Activated CD4-positive, alpha-beta T cell treated with anti-CD3 and anti-CD28 coated beads for 36 hours (primary cell): ENCODE results near the gene BMPER. TPM values are rescaled to one million over a fixed set of nuclear protein-coding genes. Genes with fewer than 3 reads are reported as not detected.

ENCODE experiments used
- ATAC-seq: fragments of 200-7000 bp; cut with Tn5 transposase; one replicate; pipeline ENCODE4 v1.10.0; 2021; ENCODE audit warnings: mild to moderate bottlenecking, moderate library complexity
- CTCF ChIA-PET: fragments of 350-600 bp; sonication (Branson Sonifier 250); formaldehyde crosslinking; loops from one replicate; lab custom pipeline; 2021; ENCODE audit warnings: antibody characterized with exemption; lab: Charles Lee
- POLR2A ChIA-PET: fragments of 350-600 bp; sonication (Branson Sonifier 250); formaldehyde crosslinking; loops from one replicate; lab custom pipeline; 2021; ENCODE audit warnings: antibody characterized with exemption, inconsistent platforms; lab: Charles Lee
- DNase-seq: peaks from one replicate; pipeline ENCODE4 v3.0.0-alpha.2; 2020
- H3K27ac Mint-ChIP-seq: one replicate; pipeline ENCODE4 v1.8.0; 2021; ENCODE audit warnings: mixed read lengths
- H3K27me3 Mint-ChIP-seq: one replicate; pipeline ENCODE4 v1.8.0; 2021; ENCODE audit warnings: mixed read lengths
- H3K36me3 Mint-ChIP-seq: one replicate; pipeline ENCODE4 v1.8.0; 2021; ENCODE audit warnings: low read depth, mixed read lengths
- H3K4me1 Mint-ChIP-seq: one replicate; pipeline ENCODE4 v1.8.0; 2021; ENCODE audit warnings: mixed read lengths
- H3K4me3 Mint-ChIP-seq: one replicate; pipeline ENCODE4 v1.8.0; 2021; ENCODE audit warnings: mild to moderate bottlenecking, moderate library complexity, mixed read lengths
- H3K9me3 Mint-ChIP-seq: one replicate; pipeline ENCODE4 v1.8.0; 2021; ENCODE audit warnings: low read depth, mixed read lengths
- intact Hi-C, 2 experiments: fragments of 100-400 bp; cut with DNase I in 1 of 2; cut with micrococcal nuclease in 1 of 2; formaldehyde crosslinking; loops; one replicate each; pipeline versions ENCODE4 v1.14.2 to v1.15.1; 2022 to 2024; cut with DNase I, micrococcal nuclease
- total RNA-seq, 2 experiments: library from RNA; stranded (reverse); gene quantifications; one replicate each; pipeline ENCODE4 v1.2.3, GENCODE V29; 2021

The BMPER gene
- total RNA-seq, 2 experiments from 2014 or later, result not detected

DNA sequence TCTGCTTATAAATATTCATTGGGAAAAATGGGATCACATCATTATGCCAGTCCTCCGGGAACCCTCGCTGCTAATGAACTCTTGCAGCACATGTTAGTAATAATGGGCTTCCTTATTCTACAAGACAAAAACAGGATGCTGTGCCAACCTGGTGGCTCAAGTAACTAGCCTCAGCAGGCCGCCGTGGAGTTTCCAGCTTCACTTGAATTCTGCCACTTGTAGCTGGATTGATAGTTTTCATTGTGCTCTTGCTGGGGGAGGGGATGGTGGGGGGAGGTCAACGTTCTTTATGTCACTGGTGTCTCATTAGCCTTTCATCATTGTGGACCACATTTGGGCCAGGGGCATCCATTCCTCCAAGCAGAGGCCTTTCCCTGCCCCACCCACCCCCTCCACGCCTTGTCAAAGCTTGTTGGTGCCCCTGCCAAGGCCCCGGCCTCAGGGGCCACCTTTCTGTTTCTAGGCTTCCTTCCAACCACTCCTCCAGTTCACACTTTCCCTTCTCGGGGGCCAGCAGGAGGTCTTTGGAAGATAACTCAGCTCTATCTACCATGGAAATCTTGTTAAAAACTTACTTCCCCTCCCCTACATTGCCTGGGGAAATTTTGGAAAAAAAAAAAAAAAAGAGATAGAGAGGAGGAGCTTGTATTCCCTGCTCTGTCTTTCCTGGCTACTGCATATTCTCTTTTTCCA lies 153.9 kb downstream of the BMPER start:
- Mint-ChIP-seq H3K4me1 (no peaks in the 10 kb centered on the region), H3K36me3 (no peaks in the 10 kb centered on the region), H3K27me3 (peaks cover 2% of the 10 kb centered on the region), H3K27ac (no peak overlapping the region), H3K4me3 (no peak overlapping the region), H3K9me3 (no peaks in the 10 kb centered on the region)
- ATAC-seq (no peak), DNase-seq (no peak)
- intact Hi-C loops, result no loop called here
- POLR2A ChIA-PET, result no interaction called here
- CTCF ChIA-PET, result no interaction called here

DNA sequence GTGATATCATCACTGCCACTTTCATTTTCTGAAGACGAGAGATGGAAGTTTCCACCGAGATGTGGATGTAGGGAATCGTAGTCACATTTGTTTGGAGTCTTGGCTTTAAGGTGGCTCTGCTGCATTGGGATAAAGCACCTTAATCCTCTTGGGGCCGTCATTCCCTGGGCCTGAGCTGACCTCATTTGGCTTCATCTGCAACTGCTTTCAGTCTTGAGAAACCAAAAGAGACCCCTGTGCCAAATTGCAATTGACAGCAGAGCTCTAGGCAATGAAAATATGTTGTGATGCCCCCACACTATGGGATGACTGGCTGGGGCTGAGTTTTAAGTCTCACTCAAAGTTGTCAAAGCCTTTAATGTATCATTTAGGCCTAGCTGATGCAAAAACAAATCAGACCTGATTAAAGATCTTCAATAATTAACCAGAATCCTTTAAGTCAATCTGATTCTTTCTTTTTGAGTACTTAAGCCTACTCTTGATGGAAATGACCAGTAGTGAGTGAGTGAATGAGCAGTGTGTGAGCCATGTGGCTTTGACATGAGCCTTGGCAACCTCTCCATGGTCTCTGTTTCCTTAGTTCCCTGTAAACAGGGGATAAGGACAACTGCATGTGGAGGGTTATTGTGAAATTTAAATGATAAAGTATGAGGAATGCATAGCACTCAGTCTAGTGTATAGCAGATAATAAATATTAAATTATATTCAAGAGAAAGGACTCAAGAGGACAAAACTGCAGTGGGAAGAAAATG lies 155.0 kb downstream of the BMPER start:
- intact Hi-C loops, result no loop called here
- Mint-ChIP-seq H3K4me1 (no peaks in the 10 kb centered on the region), H3K36me3 (no peaks in the 10 kb centered on the region), H3K9me3 (no peaks in the 10 kb centered on the region), H3K27me3 (peaks cover 2% of the 10 kb centered on the region), H3K27ac (no peak overlapping the region), H3K4me3 (no peak overlapping the region)
- ChIA-PET POLR2A (no interaction called here), CTCF (no interaction called here)
- no peak for ATAC-seq
- no peak for DNase-seq

DNA sequence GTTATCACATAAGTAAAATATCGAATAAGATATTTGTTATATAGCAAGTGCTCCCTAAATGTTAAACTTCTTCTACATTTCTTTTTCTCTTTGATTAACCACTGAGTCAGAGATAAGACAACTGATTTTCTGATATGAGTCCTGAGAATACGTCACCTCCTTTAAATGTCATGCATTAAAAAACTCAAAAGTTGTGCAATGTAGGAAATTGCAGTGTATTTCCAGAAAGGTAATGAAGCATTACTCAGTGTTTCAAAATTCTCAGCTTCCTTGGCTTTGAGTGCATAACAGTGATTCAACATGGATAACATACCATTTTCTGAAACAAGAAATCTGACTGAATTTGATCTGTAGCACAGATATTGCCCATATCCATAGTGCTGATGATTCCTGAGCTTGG lies 155.8 kb downstream of the BMPER start:
- H3K27ac Mint-ChIP-seq, result no peak overlapping the region
- POLR2A ChIA-PET, result no interaction called here
- H3K36me3 Mint-ChIP-seq, result no peaks in the 10 kb centered on the region
- DNase-seq, result no peak
- CTCF ChIA-PET, result no interaction called here
- peaks cover 2% of the 10 kb centered on the region for H3K27me3 Mint-ChIP-seq
- intact Hi-C loops, result no loop called here
- H3K4me1 Mint-ChIP-seq, result no peaks in the 10 kb centered on the region
- no peak for ATAC-seq
- H3K4me3 Mint-ChIP-seq, result no peak overlapping the region
- H3K9me3 Mint-ChIP-seq, result no peaks in the 10 kb centered on the region

DNA sequence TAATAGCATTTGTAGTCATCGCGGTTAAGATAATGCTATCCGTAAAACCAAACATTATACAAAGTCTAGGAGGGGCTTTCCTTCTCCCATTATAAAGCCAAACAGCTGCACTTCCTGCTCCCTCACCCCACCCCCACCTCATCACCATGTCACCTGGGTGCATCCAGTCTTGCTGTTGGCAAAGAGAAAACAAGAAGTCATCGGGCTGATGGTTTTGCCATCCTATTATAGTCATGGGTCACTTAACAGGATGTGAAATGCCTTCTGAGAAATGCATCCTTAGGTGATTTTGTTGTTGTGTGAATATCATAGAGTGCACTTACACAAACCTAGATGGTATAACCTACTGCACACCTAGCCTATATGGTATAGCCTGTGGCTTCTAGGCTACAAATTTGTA lies 157.0 kb downstream of the BMPER start:
- intact Hi-C loops, result no loop called here
- DNase-seq (no peak), ATAC-seq (no peak)
- ChIA-PET CTCF (no interaction called here), POLR2A (no interaction called here)
- Mint-ChIP-seq H3K4me1 (no peaks in the 10 kb centered on the region), H3K9me3 (no peaks in the 10 kb centered on the region), H3K27ac (no peak overlapping the region), H3K36me3 (no peaks in the 10 kb centered on the region), H3K27me3 (peaks cover 2% of the 10 kb centered on the region), H3K4me3 (no peak overlapping the region)

DNA sequence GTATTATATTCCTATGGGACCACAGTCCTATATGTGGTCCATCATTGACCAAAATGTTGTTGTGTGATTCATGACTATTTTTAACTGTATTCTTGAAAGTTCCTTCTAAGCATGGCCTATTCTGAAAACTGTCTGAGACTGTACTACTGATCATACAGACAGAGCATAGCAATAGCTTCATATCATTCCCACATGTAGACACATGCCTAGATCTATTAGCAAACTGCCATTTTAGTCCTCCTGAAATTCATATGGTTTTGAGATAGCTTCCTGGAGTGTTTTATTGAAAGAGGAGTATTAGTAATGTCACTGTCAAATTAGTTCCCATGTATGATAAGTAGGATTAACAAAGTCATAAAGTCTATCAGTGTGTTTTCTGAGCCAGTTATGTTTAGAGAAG lies 157.5 kb downstream of the BMPER start:
- Mint-ChIP-seq H3K27ac (no peak overlapping the region), H3K4me3 (no peak overlapping the region), H3K9me3 (no peaks in the 10 kb centered on the region), H3K36me3 (no peaks in the 10 kb centered on the region), H3K4me1 (no peaks in the 10 kb centered on the region), H3K27me3 (peaks cover 2% of the 10 kb centered on the region)
- ChIA-PET POLR2A (no interaction called here), CTCF (no interaction called here)
- intact Hi-C loops, result no loop called here
- ATAC-seq, result no peak
- no peak for DNase-seq

DNA sequence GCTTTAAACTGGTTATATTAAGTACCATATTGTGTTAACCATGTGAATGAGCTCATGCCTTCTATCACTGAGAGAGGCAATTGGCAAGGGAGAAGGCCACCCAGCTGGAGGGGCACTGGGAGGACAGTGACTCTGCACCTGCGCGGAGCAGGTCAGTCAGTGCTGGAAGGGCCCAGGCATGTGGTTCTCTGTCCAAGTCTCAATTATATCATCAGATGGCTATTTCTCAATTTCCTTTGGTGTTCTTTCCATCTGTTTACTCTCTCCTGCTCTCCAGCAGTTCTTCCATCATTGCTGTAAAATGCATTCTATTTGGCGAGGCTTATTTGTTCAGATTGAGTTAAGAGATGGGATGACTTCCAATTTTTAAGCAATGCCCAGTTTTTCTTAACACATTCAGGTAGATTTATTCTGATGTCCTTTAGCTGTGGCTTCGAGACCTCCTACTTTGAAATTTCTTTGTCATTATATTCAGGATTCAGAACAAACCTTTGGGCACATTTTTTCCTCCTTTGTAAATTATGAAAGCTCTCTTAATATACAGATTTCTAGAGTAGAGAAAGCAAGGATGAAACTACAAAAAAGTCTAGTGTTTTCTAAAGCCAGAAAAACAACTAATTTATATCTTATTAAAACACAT lies 159.3 kb downstream of the BMPER start:
- ChIA-PET CTCF (no interaction called here), POLR2A (no interaction called here)
- no peak overlapping the region for H3K4me3 Mint-ChIP-seq
- H3K4me1 Mint-ChIP-seq, result no peaks in the 10 kb centered on the region
- DNase-seq (no peak), ATAC-seq (no peak)
- no peak overlapping the region for H3K27ac Mint-ChIP-seq
- intact Hi-C loops, result no loop called here
- H3K9me3 Mint-ChIP-seq, result no peaks in the 10 kb centered on the region
- no peaks in the 10 kb centered on the region for H3K36me3 Mint-ChIP-seq
- no peaks in the 10 kb centered on the region for H3K27me3 Mint-ChIP-seq

DNA sequence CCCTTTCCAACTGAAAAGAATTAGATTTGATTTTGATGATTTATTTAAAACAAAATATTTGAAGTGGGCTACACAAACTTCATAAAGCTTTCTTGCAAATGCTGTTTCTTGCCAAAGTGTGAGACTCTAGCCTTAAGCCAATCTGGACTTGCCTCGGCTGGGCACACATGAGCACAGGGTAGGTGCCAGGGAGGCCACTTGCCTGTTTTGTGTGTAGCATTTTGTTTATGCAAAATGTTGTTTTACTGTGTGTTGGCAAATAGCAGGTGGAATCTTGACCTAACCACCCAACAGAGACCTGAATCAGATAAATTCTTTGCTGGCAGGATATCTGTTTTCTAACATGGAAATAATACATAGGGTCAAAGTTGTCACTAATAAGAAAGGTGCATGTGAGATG lies 161.1 kb downstream of the BMPER start:
- H3K27ac Mint-ChIP-seq, result no peak overlapping the region
- H3K36me3 Mint-ChIP-seq, result no peaks in the 10 kb centered on the region
- POLR2A ChIA-PET, result no interaction called here
- H3K27me3 Mint-ChIP-seq, result no peaks in the 10 kb centered on the region
- CTCF ChIA-PET, result no interaction called here
- H3K9me3 Mint-ChIP-seq, result no peaks in the 10 kb centered on the region
- ATAC-seq (no peak), DNase-seq (no peak)
- H3K4me1 Mint-ChIP-seq, result no peaks in the 10 kb centered on the region
- no peak overlapping the region for H3K4me3 Mint-ChIP-seq
- intact Hi-C loops, result no loop called here

DNA sequence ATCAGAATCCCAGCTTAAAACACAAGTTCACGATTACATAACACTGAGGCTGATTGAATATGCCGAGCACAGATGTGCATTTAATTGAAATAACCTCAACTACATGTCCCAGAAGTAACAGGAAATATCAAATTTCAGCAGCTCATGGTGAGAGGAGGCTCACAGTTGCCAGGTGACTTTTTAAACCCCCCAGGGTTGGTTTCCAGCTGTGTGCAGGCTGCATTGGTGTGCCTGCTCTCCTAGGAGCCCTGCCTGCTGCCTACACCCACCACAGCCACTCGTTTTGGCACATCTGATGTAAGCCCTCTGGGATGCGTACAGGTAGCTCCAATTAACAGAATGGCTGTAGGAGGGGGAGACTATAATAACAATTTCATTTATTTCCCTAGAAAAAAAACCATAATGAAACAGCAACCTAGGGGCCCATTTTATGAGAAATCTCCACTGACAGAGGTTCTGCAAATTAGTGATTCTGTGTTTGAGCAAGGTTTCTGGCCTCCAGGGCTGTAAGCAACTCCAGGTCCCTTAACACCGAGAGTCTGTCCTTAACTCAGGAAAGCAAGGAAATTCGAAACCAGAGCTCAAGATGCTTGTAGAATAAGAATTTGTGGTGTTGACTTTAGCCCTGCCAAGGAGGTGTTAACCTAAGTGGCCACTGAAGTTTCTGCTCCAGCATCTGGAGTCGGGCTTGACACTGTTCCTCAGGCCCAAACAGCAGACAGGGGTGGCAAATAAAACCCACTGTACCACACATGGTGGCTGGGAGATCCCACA lies 161.9 kb downstream of the BMPER start:
- ChIA-PET CTCF (interaction anchor here (0.7 to 0.8 kb wide), 2 partner anchors 127 to 145 kb away, joined by 3 read pairs; no protein-coding TSS in a partner anchor), POLR2A (no interaction called here)
- Mint-ChIP-seq H3K4me3 (no peak overlapping the region), H3K36me3 (no peaks in the 10 kb centered on the region), H3K27ac (no peak overlapping the region), H3K9me3 (no peaks in the 10 kb centered on the region), H3K27me3 (no peaks in the 10 kb centered on the region), H3K4me1 (no peaks in the 10 kb centered on the region)
- intact Hi-C loops, result no loop called here
- DNase-seq, result no peak
- no peak for ATAC-seq

DNA sequence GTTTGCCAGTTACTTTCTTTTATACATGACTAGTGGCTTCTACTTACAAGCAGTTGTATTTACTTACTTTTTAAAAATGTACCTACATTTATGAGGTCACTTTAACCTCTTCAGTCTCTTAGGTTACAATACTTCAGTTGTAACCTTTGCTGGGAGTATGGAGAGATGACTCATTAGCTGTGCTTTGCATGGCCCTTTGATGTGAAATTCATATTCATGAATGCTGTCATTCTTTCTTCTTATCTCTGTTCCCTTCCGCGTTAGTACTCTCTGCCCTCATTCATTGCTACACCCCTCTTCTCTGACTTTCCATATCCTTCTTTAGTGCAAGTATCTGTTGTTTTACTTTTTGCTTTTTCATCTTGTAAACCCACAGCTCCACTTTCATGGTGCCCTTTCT lies 164.3 kb downstream of the BMPER start:
- no peak overlapping the region for H3K4me3 Mint-ChIP-seq
- ATAC-seq (peak; percentile 69), DNase-seq (no peak)
- ChIA-PET CTCF (interaction anchor here (0.7 kb wide), 2 partner anchors 32 to 179 kb away, joined by 3 to 4 read pairs; no protein-coding TSS in a partner anchor), POLR2A (no interaction called here)
- no peaks in the 10 kb centered on the region for H3K36me3 Mint-ChIP-seq
- peaks cover 3% of the 10 kb centered on the region for H3K27me3 Mint-ChIP-seq
- intact Hi-C loops, result no loop called here
- no peak overlapping the region for H3K27ac Mint-ChIP-seq
- H3K9me3 Mint-ChIP-seq, result no peaks in the 10 kb centered on the region
- no peaks in the 10 kb centered on the region for H3K4me1 Mint-ChIP-seq

DNA sequence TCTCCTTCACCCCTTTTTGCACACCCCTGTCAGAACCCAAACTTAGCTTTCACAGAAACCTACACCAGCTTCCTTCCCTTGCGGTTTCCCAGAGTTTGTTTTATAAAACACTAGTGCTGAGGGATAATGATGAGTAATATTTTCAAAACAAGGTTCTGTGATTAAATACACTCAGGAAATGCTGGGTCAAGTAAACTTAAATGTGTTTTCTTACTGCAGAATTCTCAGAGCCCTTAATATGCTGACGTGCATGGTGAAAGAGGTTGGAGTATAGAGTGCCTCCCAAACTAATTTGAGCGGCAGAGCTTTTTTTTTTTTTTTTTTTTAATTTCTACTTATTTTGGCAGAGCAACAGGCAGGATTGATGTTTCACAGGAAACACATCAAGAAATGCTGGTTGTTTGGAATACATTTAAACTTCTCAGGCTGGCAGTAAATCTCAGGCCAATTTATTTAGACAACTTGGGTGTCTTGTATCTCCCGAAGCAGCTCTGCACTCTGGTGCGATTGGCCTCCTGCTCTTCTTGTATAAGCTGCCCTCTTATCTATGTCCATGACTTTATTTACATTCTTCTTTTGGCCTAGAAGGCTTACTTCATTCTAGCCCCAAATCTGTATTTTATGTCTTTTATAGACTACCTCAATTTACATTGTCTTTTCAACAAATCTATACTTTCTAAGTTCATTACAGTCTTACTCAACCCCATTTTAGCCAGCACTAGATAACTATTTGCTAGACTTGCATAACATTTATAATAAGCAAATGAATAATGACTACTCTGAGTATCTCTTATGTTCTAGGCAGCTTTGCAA lies 165.4 kb downstream of the BMPER start:
- Mint-ChIP-seq H3K27ac (no peak overlapping the region), H3K4me1 (no peaks in the 10 kb centered on the region), H3K4me3 (no peak overlapping the region), H3K27me3 (peaks cover 3% of the 10 kb centered on the region), H3K9me3 (no peaks in the 10 kb centered on the region), H3K36me3 (no peaks in the 10 kb centered on the region)
- intact Hi-C loops, result no loop called here
- DNase-seq (no peak), ATAC-seq (no peak)
- POLR2A ChIA-PET, result no interaction called here
- CTCF ChIA-PET, result interaction anchor here (0.6 to 0.7 kb wide), 3 partner anchors 33 to 178 kb away, joined by 3 to 4 read pairs (median 3); no protein-coding TSS in a partner anchor

DNA sequence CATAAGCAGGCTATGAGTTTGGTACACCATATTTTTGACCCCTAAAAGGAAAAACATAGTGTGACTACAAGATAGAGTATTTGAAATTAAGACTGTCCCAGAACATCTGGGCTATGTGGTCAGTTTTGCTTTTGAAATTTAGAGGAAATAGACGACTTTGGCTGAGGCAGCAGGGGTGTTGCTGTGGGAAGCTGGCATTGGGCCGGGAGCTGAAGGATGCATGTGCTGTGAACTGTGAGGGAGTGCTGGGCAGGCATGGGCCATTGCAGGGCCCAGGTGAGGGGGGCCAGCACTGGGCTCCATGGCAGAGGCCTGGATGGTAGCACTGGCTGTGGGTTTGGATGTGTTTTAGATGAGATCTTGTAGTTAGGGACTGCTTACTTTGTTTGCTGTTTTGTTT lies 168.3 kb downstream of the BMPER start:
- DNase-seq (no peak), ATAC-seq (no peak)
- intact Hi-C loops, result no loop called here
- no peaks in the 10 kb centered on the region for H3K4me1 Mint-ChIP-seq
- H3K4me3 Mint-ChIP-seq, result no peak overlapping the region
- no peaks in the 10 kb centered on the region for H3K9me3 Mint-ChIP-seq
- H3K36me3 Mint-ChIP-seq, result no peaks in the 10 kb centered on the region
- POLR2A ChIA-PET, result interaction anchor here (0.6 kb wide), 1 partner anchor 26 kb away, joined by 3 read pairs; no protein-coding TSS in a partner anchor
- no peak overlapping the region for H3K27ac Mint-ChIP-seq
- CTCF ChIA-PET, result no interaction called here
- peaks cover 3% of the 10 kb centered on the region for H3K27me3 Mint-ChIP-seq
